ENCODE data around the gene LARP4B.

LARP4B gene

DNA sequence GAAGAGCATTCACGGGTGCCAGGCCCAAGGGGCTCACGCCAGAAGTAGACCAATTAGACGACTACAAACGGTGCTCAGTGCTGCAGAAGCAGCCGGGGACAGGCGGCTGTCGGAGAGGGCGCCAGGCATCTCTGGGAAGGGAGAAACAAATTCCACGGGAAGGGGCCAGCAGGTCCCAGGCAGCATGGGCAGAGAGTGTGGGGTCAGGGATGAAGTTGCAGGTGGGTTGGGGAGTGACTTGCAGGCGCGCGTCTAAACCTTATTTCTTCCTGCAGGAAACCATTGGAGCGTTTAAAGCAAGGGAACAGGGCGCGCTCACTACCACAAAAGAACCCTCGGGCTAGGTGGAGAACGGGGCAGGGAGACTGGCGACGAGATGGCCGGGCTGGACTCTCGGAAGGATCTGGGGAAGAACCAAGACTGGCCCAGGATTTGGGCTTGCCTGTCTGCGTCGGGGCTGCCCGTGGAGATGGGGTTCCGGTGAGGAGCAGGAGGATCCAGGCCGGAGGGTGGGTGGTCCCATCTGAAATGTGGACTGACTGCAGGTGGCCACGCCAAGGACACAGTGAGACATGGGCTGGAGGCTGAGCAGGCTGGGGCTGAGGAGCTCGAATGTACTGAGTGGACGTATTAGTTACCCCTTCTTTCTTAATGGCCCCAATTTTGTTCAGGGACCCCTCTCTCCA, 125.7 kb downstream of the LARP4B start:
- DNase-seq: no peak

DNA sequence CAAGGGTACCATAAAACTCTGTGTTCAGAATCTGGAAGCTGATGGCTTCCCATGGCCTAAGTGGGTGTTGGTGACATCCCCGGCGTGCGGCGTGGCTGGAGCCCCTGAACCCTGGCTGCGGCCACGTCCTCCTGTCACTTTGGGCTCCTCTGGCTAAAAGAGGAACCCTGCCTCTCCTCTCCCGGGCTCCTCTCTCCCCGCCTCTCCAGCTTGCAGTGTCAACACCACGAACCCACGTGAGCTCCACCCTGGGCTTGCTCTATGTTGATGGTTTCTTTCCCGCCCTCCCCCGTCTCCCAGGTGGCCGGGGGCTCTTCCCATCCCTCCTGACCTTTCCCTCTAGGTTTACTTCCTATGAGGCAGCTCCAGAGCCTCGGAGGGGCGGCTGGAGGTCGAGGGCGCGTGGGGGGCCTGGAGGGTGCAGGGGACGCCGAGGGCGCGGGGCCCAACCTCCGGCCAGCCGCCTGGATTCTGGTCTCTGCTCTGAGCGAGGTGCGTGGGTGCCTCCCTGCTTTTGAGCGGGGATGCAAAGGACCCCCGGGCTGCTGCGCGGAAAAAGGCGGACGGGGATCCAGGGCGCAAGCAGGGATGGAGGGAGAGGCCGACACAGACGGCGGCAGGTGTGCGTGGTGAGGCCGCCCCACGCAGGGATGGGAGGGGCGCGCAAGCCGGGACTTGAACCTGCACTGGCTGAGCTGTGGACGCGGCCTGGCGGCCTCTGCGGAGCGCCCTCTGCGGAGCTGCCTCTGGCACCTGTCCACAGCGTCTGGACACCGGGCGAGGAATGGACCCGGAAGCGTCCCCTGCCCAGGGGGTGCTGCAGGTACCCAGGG, 126.5 kb downstream of the LARP4B start:
- peak; percentile 70 for DNase-seq

GRCh38 chr10:804191-804781, 127.2 kb downstream of the LARP4B start:
- peak; percentile 35 for DNase-seq

DNA sequence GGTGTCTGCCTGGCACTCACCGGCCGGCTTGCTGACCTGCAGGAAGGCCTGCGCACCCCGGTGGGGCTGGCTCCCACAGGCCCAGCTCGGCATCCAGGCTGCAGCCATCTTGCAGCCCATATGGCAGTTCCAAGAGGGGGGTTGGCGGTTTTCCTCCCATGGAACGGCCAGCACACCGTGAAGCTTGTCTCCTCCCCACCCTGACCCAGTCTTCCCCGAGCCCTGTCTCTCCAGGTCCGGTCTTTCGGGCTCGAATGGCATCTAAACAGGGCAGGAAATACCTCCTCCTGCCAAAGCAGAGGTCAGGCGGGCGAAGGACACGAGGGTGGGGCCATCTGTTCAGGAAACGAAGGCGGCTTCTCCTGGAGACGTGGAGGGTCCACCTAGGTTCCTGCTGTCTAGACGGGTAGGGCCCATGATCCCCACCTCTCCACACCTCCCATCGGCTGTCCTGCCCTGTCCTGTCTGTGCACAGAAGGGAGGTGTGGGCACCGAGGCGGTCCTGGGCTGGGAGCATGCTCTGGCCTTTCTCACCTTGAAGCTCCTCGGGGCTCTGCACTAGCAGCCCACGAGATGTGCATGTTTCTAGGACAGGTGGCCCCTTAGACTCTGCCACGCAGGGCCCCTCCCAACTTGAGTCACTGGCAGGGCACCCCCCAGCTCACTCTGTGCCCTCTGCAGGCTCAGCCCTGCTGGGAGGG, 128.3 kb downstream of the LARP4B start:
- no peak for DNase-seq

- no peak for DNase-seq
These were observed 129.0 kb downstream of the LARP4B start for GRCh38 chr10:802506-802905.

GRCh38 chr10:797179-797578, 134.3 kb downstream of the LARP4B start:
- DNase-seq: no peak

- DNase-seq: no peak
These were observed 135.3 kb downstream of the LARP4B start for GRCh38 chr10:796233-796632.

GRCh38 chr10:794382-794956, 137.0 kb downstream of the LARP4B start:
- DNase-seq: no peak

DNA sequence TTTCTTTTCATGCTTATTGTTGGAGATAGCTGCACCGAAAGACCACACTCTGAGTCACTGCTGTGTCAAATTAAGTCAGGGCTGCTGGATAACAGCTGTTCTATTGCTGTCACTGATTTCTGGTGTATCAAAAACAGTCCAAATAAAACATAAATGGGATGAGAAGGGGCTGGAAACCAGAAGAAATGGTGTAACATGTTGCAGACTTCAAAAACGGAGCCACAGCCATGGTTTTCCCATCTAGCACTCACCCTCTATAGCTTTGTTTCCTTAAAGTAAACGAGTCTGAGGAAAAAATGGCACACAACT, 138.8 kb downstream of the LARP4B start:
- DNase-seq: no peak

DNA sequence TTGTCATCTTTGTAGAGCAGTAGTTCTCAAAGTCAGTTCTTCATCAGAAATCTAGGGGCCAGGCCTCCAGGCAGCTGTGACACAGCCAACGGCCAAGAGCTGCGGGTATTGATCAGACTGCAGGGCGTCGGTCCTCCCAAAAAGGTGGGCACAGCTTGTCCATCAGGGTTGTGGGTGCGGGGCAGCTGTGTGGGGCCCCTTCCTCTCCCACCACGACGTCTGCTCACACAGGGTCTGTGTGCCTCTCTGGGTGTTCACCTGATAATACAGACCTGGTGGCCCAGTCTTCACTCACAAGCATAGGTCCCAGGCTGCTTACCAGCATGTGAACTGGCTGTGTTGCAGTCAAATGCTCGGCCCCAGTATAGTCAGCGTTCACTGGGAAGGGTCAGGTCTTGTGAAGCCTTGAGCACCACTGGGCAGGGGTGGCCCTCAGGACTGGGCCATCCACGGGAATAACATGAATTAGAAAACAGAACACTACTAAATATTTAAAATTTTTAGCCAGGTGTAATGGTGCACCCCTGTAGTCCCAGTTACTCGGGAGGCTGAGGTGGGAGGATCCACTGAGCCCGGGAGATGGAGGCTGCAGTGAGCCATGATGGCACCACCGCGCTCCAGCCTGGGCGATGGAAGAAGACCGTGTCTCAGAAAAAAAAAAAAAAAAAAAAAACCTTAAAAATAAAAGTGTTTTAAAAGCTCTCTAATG, 139.3 kb downstream of the LARP4B start:
- no peak for DNase-seq

DNA sequence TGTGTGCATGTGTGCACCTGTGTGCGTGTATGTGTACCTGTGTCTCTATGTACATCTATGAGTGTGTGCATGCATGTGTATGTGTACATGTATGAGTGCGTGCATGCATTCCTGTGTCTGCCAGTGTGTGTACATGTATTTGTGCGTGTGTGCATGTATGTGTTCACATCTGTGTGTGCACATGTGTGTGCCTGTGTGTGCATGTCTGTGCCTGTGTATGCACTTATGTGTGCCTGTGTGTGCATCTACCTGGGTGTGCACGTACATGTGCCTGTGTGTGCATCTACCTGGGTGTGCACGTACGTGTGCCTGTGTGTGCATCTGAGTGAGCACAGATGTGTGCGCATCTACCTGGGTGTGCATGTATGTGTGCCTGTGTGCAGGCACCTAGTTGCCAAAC, 139.9 kb downstream of the LARP4B start:
- no peak for DNase-seq

- DNase-seq: no peak
These were observed 140.5 kb downstream of the LARP4B start for GRCh38 chr10:790821-791551.

GRCh38 chr10:789831-790701, 141.4 kb downstream of the LARP4B start:
- no peak for DNase-seq

DNA sequence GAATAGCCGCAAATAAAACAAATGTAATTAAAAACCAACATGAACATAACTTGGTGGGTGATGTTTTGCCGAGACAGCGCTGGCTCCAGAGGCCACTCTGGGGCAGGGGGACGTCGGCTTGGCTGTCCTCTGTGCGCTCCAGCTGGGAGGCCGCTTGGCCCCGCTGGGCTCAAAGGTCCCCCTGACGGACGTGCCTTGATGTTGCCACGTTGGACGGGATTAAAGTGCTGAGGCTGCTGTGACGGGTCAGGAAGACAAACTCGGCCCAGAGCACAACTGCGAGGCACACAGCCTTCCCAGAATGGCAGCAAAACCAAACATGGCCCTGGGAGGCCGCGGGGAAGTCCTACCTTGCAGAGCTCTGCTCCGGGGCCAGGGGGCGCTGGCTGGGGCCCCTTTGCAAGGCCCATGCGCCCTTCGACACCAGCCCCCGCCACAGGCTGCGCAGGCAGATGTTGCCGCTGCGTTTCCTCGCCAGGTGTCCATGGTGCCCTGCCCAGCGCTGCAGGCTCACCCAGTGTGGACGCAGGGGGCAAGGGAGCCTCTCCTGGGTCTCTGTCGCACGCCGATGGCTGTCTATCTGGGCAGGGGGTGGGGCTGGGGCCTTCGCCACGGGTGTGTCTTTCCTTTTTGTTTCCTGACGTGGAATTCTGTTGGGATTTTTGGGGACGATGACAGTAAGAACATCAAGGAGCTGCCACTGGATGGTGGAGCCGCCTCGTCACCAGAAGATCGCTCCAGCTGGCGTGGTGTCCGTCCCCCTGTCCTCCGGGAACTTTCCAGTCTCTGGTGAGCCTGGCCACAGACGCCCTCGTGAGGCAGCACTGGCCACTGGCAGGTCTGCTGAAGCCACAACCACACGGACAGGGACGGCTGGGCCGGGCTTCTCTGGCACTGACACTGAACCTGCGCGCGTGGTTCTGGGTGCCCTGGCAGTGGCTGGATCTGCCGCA, 142.4 kb downstream of the LARP4B start:
- DNase-seq: peak; percentile 75

GRCh38 chr10:787933-788651, 143.4 kb downstream of the LARP4B start:
- DNase-seq: no peak

DNA sequence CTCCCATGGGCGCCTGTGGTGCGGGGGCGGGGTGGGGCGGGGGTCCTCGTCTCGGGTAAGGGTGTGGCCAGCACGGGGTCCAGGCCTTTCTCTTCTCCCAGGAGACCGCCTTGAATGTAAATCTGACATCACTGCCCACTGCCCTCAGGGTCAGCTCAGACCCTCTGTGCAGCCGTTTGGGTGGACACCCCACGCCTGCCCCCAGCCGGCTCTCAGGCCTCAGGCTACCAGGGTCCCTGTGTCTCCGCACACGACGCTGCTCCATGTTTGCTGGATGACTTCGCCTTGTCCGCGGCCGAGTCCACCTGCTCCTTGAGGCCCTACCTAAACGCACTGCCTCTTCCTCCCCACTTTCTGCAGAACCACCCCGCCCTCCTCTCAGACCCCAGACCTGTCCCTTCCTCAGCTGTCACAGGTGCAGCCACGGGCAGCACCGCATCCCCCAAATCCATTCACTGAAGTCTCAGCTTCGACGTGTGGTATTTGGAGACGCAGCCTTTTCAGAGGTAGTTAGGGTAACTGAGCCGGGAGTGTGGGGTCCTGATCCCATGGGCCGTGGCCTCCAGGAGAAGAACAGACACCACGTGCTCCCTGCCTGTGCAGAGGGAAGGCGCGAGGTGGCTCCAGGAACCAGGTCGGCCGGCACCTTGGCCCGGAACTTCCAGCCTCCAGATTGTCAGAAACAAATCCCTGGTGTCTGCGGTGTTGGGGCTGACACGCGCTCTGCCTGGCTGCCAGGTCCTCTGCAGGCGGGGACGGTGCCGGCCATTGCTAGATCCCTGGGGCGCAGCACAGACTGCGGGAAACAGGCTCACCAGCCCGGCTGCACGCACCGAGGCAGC, 144.7 kb downstream of the LARP4B start:
- no peak for DNase-seq

DNA sequence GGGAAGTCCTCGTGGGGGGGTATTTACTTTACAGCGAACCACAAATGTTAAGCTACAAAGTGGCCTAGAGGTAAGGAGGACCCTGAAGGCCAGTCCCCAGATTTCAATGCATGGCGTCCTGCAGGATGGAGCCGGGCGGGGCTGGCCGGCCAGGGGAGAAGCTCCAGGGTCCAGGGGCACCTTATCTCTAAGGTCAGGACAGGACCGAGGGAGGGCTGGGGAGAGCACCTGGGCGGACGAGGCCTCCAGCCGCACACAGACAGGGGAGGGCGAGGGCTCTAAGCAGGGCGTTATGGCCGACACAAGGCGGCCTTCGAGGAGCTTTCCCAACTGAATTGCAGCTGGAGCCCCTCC, 145.7 kb downstream of the LARP4B start:
- DNase-seq: no peak

All from hematopoietic multipotent progenitor cell treated with erythropoietin and hydrocortisone succinate and interleukin-3 and kit ligand, for 4 days (in vitro differentiated cells).